H1 (cell line): Measurements from ENCODE around the gene TTYH2.

Source experiments
- CEBPB ChIP-seq: IDR thresholded peaks from 2 replicates; pipeline ENCODE4 v1.6.1; 2012; ENCODE audit warnings: low read depth, low read length
- EP300 ChIP-seq, 2 experiments: IDR thresholded peaks; 1 replicate in 1 of 2; 2 replicates in 1 of 2; pipeline ENCODE4 v1.6.1; 2011 to 2012; ENCODE audit warnings: low read depth in 2 of 2, low read length in 2 of 2, mild to moderate bottlenecking in 2 of 2, borderline replicate concordance in 1 of 2, inconsistent platforms in 1 of 2, moderate library complexity in 1 of 2
- EZH2 ChIP-seq: fragments of 200-600 bp; sonication (generic); IDR thresholded peaks from 2 replicates; pipeline ENCODE4 v1.7.1; 2012; ENCODE audit warnings: low read depth, mild to moderate bottlenecking, moderate library complexity, low read length, inconsistent platforms; ENCODE audit not compliant: severe bottlenecking
- POLR2A ChIP-seq, 2 experiments: IDR thresholded peaks; 1 replicate in 1 of 2; 2 replicates in 1 of 2; pipeline ENCODE4 v1.6.1; 2011; ENCODE audit warnings: low read depth in 2 of 2, low read length in 2 of 2, mild to moderate bottlenecking in 2 of 2; ENCODE audit errors: control extremely low read depth in 1 of 2
- RAD21 ChIP-seq, 2 experiments: IDR thresholded peaks in 1 of 2; conservative IDR thresholded peaks in 1 of 2; 2 replicates each; pipeline ENCODE4 v1.6.1; 2011; ENCODE audit warnings: low read depth in 2 of 2, low read length in 2 of 2, improper control_type of control experiment in 1 of 2, inconsistent platforms in 1 of 2, mild to moderate bottlenecking in 1 of 2, moderate library complexity in 1 of 2
- RFX5 ChIP-seq: IDR thresholded peaks from 2 replicates; pipeline ENCODE4 v1.6.1; 2011; ENCODE audit warnings: low read depth, low read length, improper control_type of control experiment, borderline replicate concordance
- RXRA ChIP-seq: IDR thresholded peaks from 2 replicates; pipeline ENCODE4 v1.6.1; 2011; ENCODE audit warnings: low read depth, mild to moderate bottlenecking, low read length, moderate library complexity; ENCODE audit not compliant: insufficient read depth
- SAP30 ChIP-seq: fragments of 300-600 bp; sonication (generic); IDR thresholded peaks from 2 replicates; pipeline ENCODE4 v1.7.1; 2012; ENCODE audit warnings: low read length, moderate library complexity, mild to moderate bottlenecking, inconsistent platforms; ENCODE audit not compliant: insufficient read depth, insufficient replicate concordance
- SIN3A ChIP-seq, 2 experiments: IDR thresholded peaks in 1 of 2; conservative IDR thresholded peaks in 1 of 2; 2 replicates each; pipeline ENCODE4 v1.6.1; 2011 to 2012; ENCODE audit warnings: low read length in 2 of 2, improper control_type of control experiment in 1 of 2, low read depth in 1 of 2, mild to moderate bottlenecking in 1 of 2
- SRF ChIP-seq: IDR thresholded peaks from 2 replicates; pipeline ENCODE4 v1.6.1; 2011; ENCODE audit warnings: mild to moderate bottlenecking, low read depth, low read length, moderate library complexity
- TF ChIP-seq, protein P1 (sequence below), 3 experiments: IDR thresholded peaks; 1 replicate in 2 of 3; 2 replicates in 1 of 3; pipeline versions ENCODE4 v1.5.1 to v1.6.1; 2011; ENCODE audit warnings: low read length in 3 of 3, mild to moderate bottlenecking in 3 of 3, inconsistent platforms in 2 of 3, low read depth in 1 of 3, moderate library complexity in 1 of 3; ENCODE audit not compliant: insufficient read depth in 1 of 3; ENCODE audit errors: control extremely low read depth in 1 of 3

DNA sequence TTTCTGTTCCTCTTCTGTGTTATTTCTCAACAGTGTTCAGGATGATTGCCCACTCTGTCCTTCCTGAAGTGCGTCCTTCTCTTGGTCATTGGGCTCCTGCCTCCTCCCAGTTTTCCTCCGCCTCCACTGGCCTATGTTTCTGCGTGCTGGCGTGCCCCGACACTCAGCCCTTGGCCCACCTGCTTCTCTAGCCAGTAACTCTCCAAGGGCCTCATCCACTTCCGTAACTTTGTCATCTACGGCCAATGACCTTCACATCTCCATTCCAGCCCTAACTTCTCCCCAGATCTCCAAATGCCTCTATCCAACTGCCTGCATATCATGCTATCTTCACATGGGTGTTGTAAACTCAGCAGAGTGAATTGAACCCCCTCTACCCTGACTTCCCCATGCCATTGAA is 49.5 kb upstream of the TTYH2 start:
- TF ChIP-seq, protein P1, sequence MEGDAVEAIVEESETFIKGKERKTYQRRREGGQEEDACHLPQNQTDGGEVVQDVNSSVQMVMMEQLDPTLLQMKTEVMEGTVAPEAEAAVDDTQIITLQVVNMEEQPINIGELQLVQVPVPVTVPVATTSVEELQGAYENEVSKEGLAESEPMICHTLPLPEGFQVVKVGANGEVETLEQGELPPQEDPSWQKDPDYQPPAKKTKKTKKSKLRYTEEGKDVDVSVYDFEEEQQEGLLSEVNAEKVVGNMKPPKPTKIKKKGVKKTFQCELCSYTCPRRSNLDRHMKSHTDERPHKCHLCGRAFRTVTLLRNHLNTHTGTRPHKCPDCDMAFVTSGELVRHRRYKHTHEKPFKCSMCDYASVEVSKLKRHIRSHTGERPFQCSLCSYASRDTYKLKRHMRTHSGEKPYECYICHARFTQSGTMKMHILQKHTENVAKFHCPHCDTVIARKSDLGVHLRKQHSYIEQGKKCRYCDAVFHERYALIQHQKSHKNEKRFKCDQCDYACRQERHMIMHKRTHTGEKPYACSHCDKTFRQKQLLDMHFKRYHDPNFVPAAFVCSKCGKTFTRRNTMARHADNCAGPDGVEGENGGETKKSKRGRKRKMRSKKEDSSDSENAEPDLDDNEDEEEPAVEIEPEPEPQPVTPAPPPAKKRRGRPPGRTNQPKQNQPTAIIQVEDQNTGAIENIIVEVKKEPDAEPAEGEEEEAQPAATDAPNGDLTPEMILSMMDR (IDR thresholded peaks at IDR 0.05; ENCODE audit: control extremely low read depth in 1 of 3, insufficient read depth in 1 of 3, low read depth in 1 of 3, low read length in 3 of 3), result no peak
- no peak for TF ChIP-seq POLR2A (IDR thresholded peaks at IDR 0.05; ENCODE audit: control extremely low read depth in 1 of 2, low read depth in 2 of 2, low read length in 2 of 2)
- TF ChIP-seq SAP30, result no peak
- TF ChIP-seq EZH2, result no peak
- no peak for TF ChIP-seq SIN3A (conservative IDR thresholded peaks at IDR 0.05 in 1 of 2, IDR thresholded peaks at IDR 0.05 in 1 of 2; ENCODE audit: low read depth in 1 of 2, low read length in 2 of 2)
- no peak for TF ChIP-seq RFX5
- TF ChIP-seq EP300 (IDR thresholded peaks at IDR 0.05; ENCODE audit: borderline replicate concordance in 1 of 2, low read depth in 2 of 2, low read length in 2 of 2), result no peak
- no peak for TF ChIP-seq RAD21 (IDR thresholded peaks at IDR 0.05 in 1 of 2, conservative IDR thresholded peaks at IDR 0.05 in 1 of 2; ENCODE audit: low read depth in 2 of 2, low read length in 2 of 2)
- no peak for TF ChIP-seq RXRA
- no peak for TF ChIP-seq SRF
- TF ChIP-seq CEBPB, result no peak
